Heart right ventricle (tissue), 16 donors: Measurements from ENCODE around the gene ACSS3. TPM values are rescaled to one million over a fixed set of nuclear protein-coding genes. Genes with fewer than 3 reads are reported as not detected.

Experiments used
- ATAC-seq, 8 donors: fragments of 200-7000 bp; cut with Tn5 transposase; one replicate each; pipeline ENCODE4 v1.9.1; 2020; ENCODE audit warnings: mild to moderate bottlenecking in 8 of 8, moderate library complexity in 8 of 8, moderate number of reproducible peaks in 1 of 8
- DNase-seq, 2 donors: peaks; one replicate each; pipeline ENCODE4 v3.0.0-alpha.2; 2020
- H3K27ac ChIP-seq, 10 donors: fragments of 200-600 bp; sonication (generic) in 2 of 10; one replicate each; pipeline versions ENCODE4 v1.5.0 to v1.8.0; 2020 to 2022; ENCODE audit warnings: mild to moderate bottlenecking in 3 of 10
- H3K27me3 ChIP-seq, 7 donors: fragments of 200-600 bp; one replicate each; pipeline ENCODE4 v1.8.0; 2021 to 2022; ENCODE audit warnings: mild to moderate bottlenecking in 2 of 7
- H3K36me3 ChIP-seq, 9 donors: fragments of 200-600 bp; sonication (generic) in 1 of 9; one replicate each; pipeline versions ENCODE4 v1.5.0 to v1.8.0; 2020 to 2022; ENCODE audit warnings: mild to moderate bottlenecking in 2 of 9
- H3K4me1 ChIP-seq, 9 donors: fragments of 200-600 bp; sonication (generic) in 1 of 9; one replicate each; pipeline versions ENCODE4 v1.5.0 to v1.8.0; 2020 to 2022; ENCODE audit warnings: mild to moderate bottlenecking in 4 of 9
- H3K4me3 ChIP-seq, 10 donors: fragments of 200-600 bp; sonication (generic) in 2 of 10; one replicate each; pipeline versions ENCODE4 v1.5.0 to v1.8.0; 2020 to 2022; ENCODE audit warnings: mild to moderate bottlenecking in 7 of 10, moderate library complexity in 2 of 10
- H3K9me3 ChIP-seq, 11 donors: fragments of 200-600 bp in 10 of 11; sonication (generic) in 2 of 11; one replicate each; pipeline versions ENCODE4 v1.5.0 to v1.8.0; 2013 to 2022; ENCODE audit warnings: mild to moderate bottlenecking in 2 of 11, control low read depth in 1 of 11, moderate library complexity in 1 of 11
- CTCF ChIP-seq, 9 donors: fragments of 200-600 bp; sonication (generic) in 2 of 9; IDR thresholded peaks; one replicate each; pipeline versions ENCODE4 v1.5.0 to v1.8.0; 2021 to 2022; ENCODE audit warnings: antibody characterized with exemption in 9 of 9, mild to moderate bottlenecking in 5 of 9, moderate library complexity in 1 of 9
- WGBS, 2 donors: extraction: QIAGEN DNeasy Blood & Tissue Kit; methylation state at CpG; one replicate each; pipeline ENCODE4 v1.1.7; 2013; ENCODE audit warnings: inconsistent platforms in 1 of 2; 5-methylcytosine and 5-hydroxymethylcytosine counted together
- intact Hi-C, 10 donors: fragments of 100-400 bp; cut with DNase I; formaldehyde crosslinking; loops; one replicate each; pipeline versions ENCODE4 v1.11.1 to v1.14.2; 2022
- polyA plus RNA-seq, 2 donors: library from polyadenylated mRNA; stranded (reverse); fragments of 200-250 nt; gene quantifications; one replicate each; pipeline ENCODE4 v1.2.3, GENCODE V29; 2013
- total RNA-seq, 10 donors: library from RNA; stranded (reverse); fragmentation: NEBNext Ultra II Directional in 3 of 10; extraction: Animal tissue kit (Norgen Biotek cat#: 25700) in 3 of 10; gene quantifications; one replicate each; pipeline versions ENCODE4 v1.2.1 to v1.2.4, GENCODE V29; 2021 to 2023
- donor health status: Arrhythmogenic right ventricular cardiomyopathy.
- donor health status: ischemic (EF 13 %, LVEDD 7.1; RV severe dilation, severe dysfunction).
- donor health status: healthy with polysubstance abuse.
- donor health status: DM: no; HTN: yes; CAD: no.
- donor health status: DM: no; HTN: no; CAD: no.
- donor health status: ischemic (EF 25% LVEDD 6.9; RV normal size, moderate dysfunction).
- donor health status: ischemic (EF 25% LVEDD 5.7; RV mildly dilated, moderate dysfunction).
- donor health status: healthy.
- donor health status: DM: yes; HTN: yes; CAD: no.
- donor health status: Ischemic cardiomyopathy.
- donor health status: ischemic (EF 35%, LVEDD 5.7; RV mildly dilated, moderate dysfunction).
- donor health status: nonischemic (EF 11% LVEDD 7.7; RV severe dilation, severe dysfunction).
- donor health status: DM: yes; HTN: yes; CAD: no.
- donor health status: PGD.
- donor health status: ischemic (EF 29% LVEDD 5.4; RV normal size, mild dysfunction).
- donor health status: nonischemic (EF 23%, LVEDD 6.1; RV moderate dilation, normal function).

ACSS3 gene
- total and polyA plus RNA-seq, 12 donors, result 11.3 to 30.3 (median 25.0) TPM

- DNase-seq, result no peak
- TF ChIP-seq CTCF (IDR thresholded peaks at IDR 0.05), result no peak
- no peaks in the 10 kb centered on the region for H3K27me3 ChIP-seq
- intact Hi-C loops, result no loop called here
- WGBS, 2 donors, result 69 to 76% methylated on average over 7 of the region's 7 CpGs
- no peak overlapping the region for H3K4me3 ChIP-seq
- H3K27ac ChIP-seq, result peak overlapping the region in 1 of 10 donors; percentile 7
- H3K4me1 ChIP-seq, result peaks cover 0 to 73% (median 30%) of the 10 kb centered on the region in 9 donors
- H3K36me3 ChIP-seq, result no peaks in the 10 kb centered on the region
- H3K9me3 ChIP-seq, result no peaks in the 10 kb centered on the region
- peak in 1 of 8 donors; percentile 20 for ATAC-seq
Measured at GRCh38 chr12:81083906-81084513, 6.1 kb downstream of the ACSS3 start.

DNA sequence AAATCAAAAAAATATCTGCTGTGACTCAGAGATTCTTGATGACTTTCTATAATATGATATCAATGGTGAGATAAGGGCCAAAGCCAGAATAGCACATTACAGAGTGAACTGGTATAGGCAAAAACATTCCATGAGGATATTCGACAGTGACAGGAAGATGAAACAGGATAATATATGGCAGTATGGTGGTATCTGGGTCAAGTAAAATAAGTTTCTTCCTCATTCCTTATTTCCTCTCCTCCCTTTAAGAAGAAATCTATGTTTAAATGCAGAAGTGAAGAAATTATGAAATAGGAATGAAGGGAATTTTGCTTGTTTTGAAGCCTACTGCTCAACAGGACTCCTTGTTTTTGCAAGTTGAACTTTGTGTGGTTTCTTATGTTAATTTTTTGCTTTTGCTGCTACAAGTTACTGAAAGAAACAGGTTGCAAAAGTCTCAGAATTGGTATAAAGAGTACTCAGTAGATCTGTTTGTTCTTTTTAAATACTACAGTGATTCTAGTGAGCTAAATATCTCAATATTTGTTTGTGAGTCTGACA lies 7.0 kb downstream of the ACSS3 start:
- intact Hi-C loops, result no loop called here
- no peak for ATAC-seq

GRCh38 chr12:81085832-81086231 lies 8.0 kb downstream of the ACSS3 start:
- H3K27ac ChIP-seq, result peak overlapping the region in 4 of 10 donors; percentile 5 to 39 (median 19)

More for the DNA sequence above, 7.0 kb downstream of the ACSS3 start:
- no peaks in the 10 kb centered on the region for H3K36me3 ChIP-seq
- no peak for DNase-seq
- H3K9me3 ChIP-seq, result no peaks in the 10 kb centered on the region
- H3K4me1 ChIP-seq, result peaks cover 0 to 73% (median 39%) of the 10 kb centered on the region in 9 donors
- 12 to 21% methylated on average over 1 of the region's 1 CpG for WGBS, 2 donors
- H3K27me3 ChIP-seq, result no peaks in the 10 kb centered on the region
- H3K27ac ChIP-seq, result peak overlapping the region in 3 of 10 donors; percentile 5 to 31 (median 9)
- no peak overlapping the region for H3K4me3 ChIP-seq
- no peak for TF ChIP-seq CTCF (IDR thresholded peaks at IDR 0.05)

DNA sequence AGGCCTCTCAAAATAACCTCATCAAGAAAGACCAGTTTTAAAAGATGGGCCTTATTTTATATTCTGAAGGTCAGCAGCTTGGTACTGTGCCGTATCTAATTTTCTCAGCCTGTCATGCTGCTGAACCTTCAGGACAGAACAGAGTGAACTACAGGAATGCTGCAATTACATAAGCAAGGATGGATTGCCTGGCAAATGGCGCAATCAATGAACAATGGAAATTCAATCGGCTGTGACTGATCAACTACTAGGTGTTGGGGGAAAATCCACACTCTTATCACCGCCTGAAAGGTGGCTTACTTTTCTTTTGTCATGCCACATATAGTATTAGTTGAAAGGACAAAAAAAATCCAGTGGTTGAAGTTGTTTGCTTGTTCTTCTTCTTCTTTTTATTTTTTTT lies 8.5 kb downstream of the ACSS3 start:
- intact Hi-C loops, result no loop called here
- Histone ChIP-seq H3K9me3 (no peaks in the 10 kb centered on the region), H3K27ac (peak overlapping the region in 4 of 10 donors; percentile 5 to 39 (median 19)), H3K36me3 (no peaks in the 10 kb centered on the region), H3K27me3 (no peaks in the 10 kb centered on the region), H3K4me1 (peaks cover 0 to 70% (median 37%) of the 10 kb centered on the region in 9 donors), H3K4me3 (no peak overlapping the region)
- 64 to 70% methylated on average over 4 of the region's 4 CpGs for WGBS, 2 donors
- DNase-seq (no peak), ATAC-seq (peak in 6 of 8 donors; percentile 53 to 87 (median 76))
- no peak for TF ChIP-seq CTCF (IDR thresholded peaks at IDR 0.05)

More at GRCh38 chr12:81085832-81086231, 8.0 kb downstream of the ACSS3 start:
- no peaks in the 10 kb centered on the region for H3K27me3 ChIP-seq
- H3K4me3 ChIP-seq, result no peak overlapping the region
- ATAC-seq (no peak), DNase-seq (no peak)
- TF ChIP-seq CTCF (IDR thresholded peaks at IDR 0.05), result no peak
- intact Hi-C loops, result no loop called here
- H3K4me1 ChIP-seq, result peaks cover 0 to 75% (median 42%) of the 10 kb centered on the region in 9 donors
- 68 to 78% methylated on average over 2 of the region's 2 CpGs for WGBS, 2 donors
- H3K9me3 ChIP-seq, result no peaks in the 10 kb centered on the region
- H3K36me3 ChIP-seq, result no peaks in the 10 kb centered on the region
